EL (cell line): ENCODE results near the gene ABCC10.
"Not testable (repeated sequence)": the region's sequence is repeated elsewhere in the genome, so short reads cannot be mapped to it uniquely, and the experiment has no call there.

Experiments
- DNase-seq: peaks from one replicate; pipeline ENCODE4 v3.0.0-alpha.2; 2016

ABCC10 gene

GRCh38 chr6:43498291-43498690, 71.0 kb downstream of the ABCC10 start:
- not testable (repeated sequence) for DNase-seq

GRCh38 chr6:43499028-43499815, 71.9 kb downstream of the ABCC10 start:
- no peak for DNase-seq
